H1 (cell line): Measurements from ENCODE around the gene FNDC11. TPM values are rescaled to one million over a fixed set of nuclear protein-coding genes. Genes with fewer than 3 reads are reported as not detected.

ENCODE experiments used
- CTCF ChIA-PET: fragments of 300-600 bp; sonication (Branson Sonifier 250); formaldehyde crosslinking; loops from one replicate; lab custom pipeline; 2021; ENCODE audit not compliant: partially characterized antibody; lab: Charles Lee
- POLR2A ChIA-PET: fragments of 300-600 bp; sonication (Branson Sonifier 250); formaldehyde crosslinking; loops from one replicate; lab custom pipeline; 2021; ENCODE audit warnings: inconsistent platforms; ENCODE audit not compliant: partially characterized antibody; lab: Charles Lee
- DNase-seq, 2 experiments: peaks; one replicate each; pipeline versions ENCODE4 v3.0.0 to v3.0.0-alpha.2; 2010 to 2022; ENCODE audit warnings: low spot score in 2 of 2, low read depth in 1 of 2, mixed read lengths in 1 of 2
- FAIRE-seq: peaks from 2 replicates; lab custom pipeline; 2011; peaks lifted over from hg19 to GRCh38; lab: Jason Lieb, UNC
- H2AFZ ChIP-seq: 2 replicates; pipeline ENCODE4 v1.8.1; 2012; ENCODE audit warnings: low read length, inconsistent platforms
- H2AK5ac ChIP-seq: 2 replicates; pipeline ENCODE4 v1.6.1; 2013; ENCODE audit warnings: low read depth, low read length
- H2BK120ac ChIP-seq: replicated peaks from 2 replicates; pipeline ENCODE3; 2013; ENCODE audit warnings: low read depth, low read length, inconsistent platforms
- H2BK12ac ChIP-seq: 2 replicates; pipeline ENCODE4 v1.6.1; 2013; ENCODE audit warnings: low read depth, low read length
- H2BK15ac ChIP-seq: 2 replicates; pipeline ENCODE4 v1.6.1; 2013; ENCODE audit warnings: low read length
- H2BK20ac ChIP-seq: 2 replicates; pipeline ENCODE4 v1.6.1; 2013; ENCODE audit warnings: low read length
- H2BK5ac ChIP-seq: 2 replicates; pipeline ENCODE4 v1.6.1; 2013; ENCODE audit warnings: low read depth, low read length
- H3K14ac ChIP-seq: 2 replicates; pipeline ENCODE4 v1.6.1; 2013; ENCODE audit warnings: inconsistent platforms; ENCODE audit not compliant: insufficient read length
- H3K18ac ChIP-seq: 2 replicates; pipeline ENCODE4 v1.6.1; 2013; ENCODE audit warnings: low read length; ENCODE audit errors: extremely low read depth
- H3K23ac ChIP-seq: 2 replicates; pipeline ENCODE4 v1.6.1; 2013; ENCODE audit warnings: inconsistent platforms; ENCODE audit not compliant: insufficient read length
- H3K23me2 ChIP-seq: 2 replicates; pipeline ENCODE4 v1.6.1; 2013; ENCODE audit warnings: low read depth, low read length
- H3K27ac ChIP-seq: 2 replicates; pipeline ENCODE4 v1.6.1; 2011; ENCODE audit warnings: low read depth, low read length, inconsistent platforms
- H3K27me3 ChIP-seq, 4 experiments: replicated peaks in 1 of 4; 1 replicate in 1 of 4; 2 replicates in 3 of 4; pipeline versions ENCODE4 v1.6.1 to v1.8.1; 2011 to 2013; ENCODE audit warnings: low read length in 3 of 4, mild to moderate bottlenecking in 3 of 4, inconsistent platforms in 2 of 4, mixed read lengths in 2 of 4, moderate library complexity in 1 of 4; ENCODE audit not compliant: control insufficient read depth in 3 of 4, insufficient read depth in 3 of 4; ENCODE audit errors: extremely low read depth in 1 of 4
- H3K36me3 ChIP-seq, 4 experiments: 2 replicates each; pipeline versions ENCODE4 v1.6.1 to v1.8.1; 2011 to 2013; ENCODE audit warnings: mild to moderate bottlenecking in 4 of 4, low read length in 3 of 4, moderate library complexity in 2 of 4, control low read depth in 1 of 4, inconsistent platforms in 1 of 4; ENCODE audit not compliant: insufficient read depth in 4 of 4, control insufficient read depth in 2 of 4
- H3K4ac ChIP-seq: replicated peaks from 2 replicates; pipeline ENCODE3; 2013; ENCODE audit warnings: low read length, low read depth, mixed read lengths, inconsistent platforms; ENCODE audit not compliant: insufficient read length
- H3K4me1 ChIP-seq, 4 experiments: replicated peaks in 1 of 4; 1 replicate in 1 of 4; 2 replicates in 3 of 4; pipeline versions ENCODE4 v1.6.1 to v1.8.1; 2011 to 2013; ENCODE audit warnings: low read length in 3 of 4, inconsistent platforms in 2 of 4, mixed read lengths in 1 of 4; ENCODE audit not compliant: insufficient read depth in 4 of 4, control insufficient read depth in 3 of 4
- H3K4me2 ChIP-seq, 2 experiments: 2 replicates each; pipeline versions ENCODE4 v1.6.1 to v1.8.1; 2011 to 2013; ENCODE audit warnings: low read depth in 2 of 2, low read length in 2 of 2, control low read depth in 1 of 2, inconsistent platforms in 1 of 2, mild to moderate bottlenecking in 1 of 2; ENCODE audit not compliant: insufficient read depth in 1 of 2
- H3K4me3 ChIP-seq, 4 experiments: fragments of 200-600, 300-600 bp in 1 of 4; sonication (generic), shearing (Covaris generic), sonication (Bioruptor Twin) in 1 of 4; 2 replicates each; pipeline versions ENCODE4 v1.5.1 to v1.8.1; 2011 to 2016; ENCODE audit warnings: low read length in 4 of 4, low read depth in 3 of 4, control low read depth in 2 of 4, inconsistent platforms in 2 of 4, mild to moderate bottlenecking in 2 of 4, mixed read lengths in 1 of 4, moderate library complexity in 1 of 4; ENCODE audit not compliant: insufficient read depth in 2 of 4; ENCODE audit errors: extremely low read depth in 1 of 4
- H3K56ac ChIP-seq: replicated peaks from 2 replicates; pipeline ENCODE3; 2013; ENCODE audit warnings: low read depth, mild to moderate bottlenecking, mixed read lengths, low read length, inconsistent platforms; ENCODE audit not compliant: insufficient read length
- H3K79me1 ChIP-seq: 2 replicates; pipeline ENCODE4 v1.6.1; 2013; ENCODE audit warnings: low read depth, low read length, control low read depth
- H3K79me2 ChIP-seq, 2 experiments: 2 replicates each; pipeline versions ENCODE4 v1.6.1 to v1.8.1; 2012 to 2013; ENCODE audit warnings: low read length in 2 of 2, mild to moderate bottlenecking in 2 of 2, inconsistent platforms in 1 of 2; ENCODE audit not compliant: insufficient read depth in 2 of 2, control insufficient read depth in 1 of 2
- H3K9ac ChIP-seq, 4 experiments: replicated peaks in 1 of 4; 1 replicate in 1 of 4; 2 replicates in 3 of 4; pipeline versions ENCODE4 v1.6.1 to v1.8.1; 2011 to 2013; ENCODE audit warnings: low read depth in 3 of 4, low read length in 3 of 4, control low read depth in 2 of 4, mild to moderate bottlenecking in 2 of 4, moderate library complexity in 2 of 4, inconsistent platforms in 1 of 4; ENCODE audit errors: extremely low read depth in 1 of 4
- H3K9me3 ChIP-seq, 2 experiments: 2 replicates each; pipeline versions ENCODE4 v1.6.1 to v1.8.1; 2012 to 2013; ENCODE audit warnings: mild to moderate bottlenecking in 2 of 2, moderate library complexity in 2 of 2, control low read depth in 1 of 2, inconsistent platforms in 1 of 2, low read depth in 1 of 2, low read length in 1 of 2, mixed read lengths in 1 of 2; ENCODE audit not compliant: insufficient read depth in 2 of 2
- H4K20me1 ChIP-seq, 2 experiments: replicated peaks in 1 of 2; 2 replicates each; pipeline versions ENCODE3 to v1.8.1; 2011 to 2013; ENCODE audit warnings: inconsistent platforms in 2 of 2, low read length in 2 of 2, mild to moderate bottlenecking in 1 of 2; ENCODE audit not compliant: insufficient read depth in 2 of 2, control insufficient read depth in 1 of 2
- H4K5ac ChIP-seq: 2 replicates; pipeline ENCODE4 v1.6.1; 2013; ENCODE audit warnings: low read length, low read depth, mixed read lengths, inconsistent platforms; ENCODE audit not compliant: insufficient read length
- H4K8ac ChIP-seq: 2 replicates; pipeline ENCODE4 v1.8.0; 2013; ENCODE audit warnings: mild to moderate bottlenecking, moderate library complexity, low read length, inconsistent platforms; ENCODE audit not compliant: insufficient read depth; ENCODE audit errors: extremely low read depth
- H4K91ac ChIP-seq: replicated peaks from 2 replicates; pipeline ENCODE3; 2013; ENCODE audit warnings: low read length, mixed read lengths, inconsistent platforms; ENCODE audit not compliant: insufficient read length
- CEBPB ChIP-seq: IDR thresholded peaks from 2 replicates; pipeline ENCODE4 v1.6.1; 2012; ENCODE audit warnings: low read depth, low read length
- CHD1 ChIP-seq: IDR thresholded peaks from 2 replicates; pipeline ENCODE4 v1.6.1; 2012; ENCODE audit warnings: low read depth, low read length, improper control_type of control experiment
- TBP ChIP-seq: IDR thresholded peaks from 2 replicates; pipeline ENCODE4 v1.6.1; 2011; ENCODE audit warnings: low read depth, low read length, improper control_type of control experiment
- WGBS, 2 experiments: shearing (Covaris generic) in 1 of 2; methylation state at CpG; one replicate each; pipeline versions ENCODE4 v1.1.6 to v1.1.7; 2013 to 2015; ENCODE audit warnings: low lambda C conversion rate in 2 of 2, mixed read lengths in 2 of 2, inconsistent platforms in 1 of 2, low coverage in 1 of 2, missing lambda C conversion rate in 1 of 2; ENCODE audit not compliant: insufficient replicate concordance in 2 of 2, insufficient coverage in 1 of 2, insufficient read length in 1 of 2; ENCODE audit errors: extremely low coverage in 1 of 2, missing lambda C conversion rate in 1 of 2; 5-methylcytosine and 5-hydroxymethylcytosine counted together
- polyA plus RNA-seq, 7 experiments: library from polyadenylated mRNA; depleted of rRNA in 3 of 7; stranded (reverse) in 5 of 7; unstranded in 2 of 7; fragments of >200 nt in 5 of 7; fragments of 200-250 nt in 2 of 7; gene quantifications; 1 replicate in 5 of 7; 2 replicates in 1 of 7; 4 replicates in 1 of 7; pipeline versions ENCODE4 v1.2.1 to v1.2.3, GENCODE V29; 2011 to 2013; ENCODE audit warnings: missing spikeins in 2 of 7, mixed read lengths in 2 of 7
- total RNA-seq: library from RNA; stranded (reverse); fragmentation: NEBNext Ultra II Directional; extraction: Animal tissue kit (Norgen Biotek cat#: 25700); gene quantifications from 2 replicates; pipeline ENCODE4 v1.2.1, GENCODE V29; 2021

Gene FNDC11
- total and polyA plus RNA-seq, 2 of the 8 experiments (the other 6 are each of a cell fraction or from before 2014, with no cell fraction given): 2.6 to 8.8 TPM

GRCh38 chr20:63540417-63541186 is 13.4 kb upstream of the FNDC11 start:
- CTCF ChIA-PET: interaction anchor here (1.2 to 3.9 kb wide), 6 partner anchors 9 to 98 kb away, joined by 3 to 17 read pairs (median 5); partner anchors contain the start of gene FNDC11
- H3K4me3 ChIP-seq: no peak overlapping the region
- FAIRE-seq: no peak
- TF ChIP-seq CHD1 (no peak), CEBPB (no peak), TBP (no peak)

More at GRCh38 chr20:63540417-63541186, 13.4 kb upstream of the FNDC11 start:
- H2AK5ac ChIP-seq: no peak overlapping the region
- POLR2A ChIA-PET: interaction anchor here (1.1 to 1.3 kb wide), 2 partner anchors 35 to 197 kb away, joined by 3 read pairs; no protein-coding TSS in a partner anchor
- H2AFZ ChIP-seq: no peak overlapping the region
- 93% methylated on average over 38 of the region's 49 CpGs; no CpG with 5 or more reads in 1 of the 2 experiments for WGBS, 2 experiments
- no peak overlapping the region for H2BK120ac ChIP-seq
- H3K4ac ChIP-seq: no peak overlapping the region
- H3K23ac ChIP-seq: no peak overlapping the region
- H2BK15ac ChIP-seq: 0 out of 2 replicates have a peak overlapping the region, but pooled peaks have one; percentile 72
- no peak overlapping the region for H3K9ac ChIP-seq
- H3K27ac ChIP-seq: no peak overlapping the region
- no peak overlapping the region for H3K56ac ChIP-seq
- H3K14ac ChIP-seq: no peak overlapping the region
- no peaks in the 10 kb centered on the region for H3K79me1 ChIP-seq
- H3K27me3 ChIP-seq: no peaks in the 10 kb centered on the region
- no peak overlapping the region for H4K91ac ChIP-seq
- H3K9me3 ChIP-seq: no peaks in the 10 kb centered on the region
- peak overlapping the region; percentile 35; the same call in 1 of the 2 replicates for H4K8ac ChIP-seq
- H3K4me1 ChIP-seq: peaks cover 0 to 10% (median 0%) of the 10 kb centered on the region in 4 experiments; a peak in 4 of 7 replicates
- H4K20me1 ChIP-seq: no peaks in the 10 kb centered on the region
- no peak overlapping the region for H2BK5ac ChIP-seq
- no peak overlapping the region for H2BK12ac ChIP-seq
- no peak overlapping the region for H3K4me2 ChIP-seq
- no peak overlapping the region for H4K5ac ChIP-seq
- H3K18ac ChIP-seq: no peak overlapping the region; the same call in 1 of the 2 replicates
- H3K36me3 ChIP-seq: no peaks in the 10 kb centered on the region
- H2BK20ac ChIP-seq: no peak overlapping the region
- DNase-seq: no peak
- H3K23me2 ChIP-seq: no peaks in the 10 kb centered on the region
- no peaks in the 10 kb centered on the region for H3K79me2 ChIP-seq
